Tibial nerve (tissue), 3 donors: ENCODE measurements around the gene AGFG2.

Source experiments
- CTCF ChIP-seq, 5 experiments: fragments of 200-600 bp in 3 of 5; fragments of 450-650 bp in 2 of 5; sonication (generic) in 3 of 5; IDR thresholded peaks; one replicate each; pipeline ENCODE4 v1.5.1; 2016 to 2019; ENCODE audit warnings: antibody characterized with exemption in 5 of 5, mild to moderate bottlenecking in 3 of 5, moderate library complexity in 2 of 5
- POLR2A ChIP-seq, 2 donors: fragments of 450-650 bp; IDR thresholded peaks; one replicate each; pipeline ENCODE4 v1.6.1; 2017; ENCODE audit warnings: antibody characterized with exemption in 2 of 2, mild to moderate bottlenecking in 2 of 2, moderate library complexity in 2 of 2

- TF ChIP-seq CTCF (IDR thresholded peaks at IDR 0.05), result no peak
- TF ChIP-seq POLR2A (IDR thresholded peaks at IDR 0.05), result peak in 1 of 2 donors; percentile 17
These were observed 45.9 kb downstream of the AGFG2 start for GRCh38 chr7:100584683-100585510.
